Coronary artery (tissue), 2 donors: ENCODE data around the gene ELMO2.
"Not testable (repeated sequence)": the region's sequence is repeated elsewhere in the genome, so short reads cannot be mapped to it uniquely, and the experiment has no call there.

Source experiments
- DNase-seq: peaks from one replicate; pipeline ENCODE4 v3.0.0-alpha.2; 2017; ENCODE audit warnings: low spot score
- H3K27ac ChIP-seq, 2 donors: fragments of 200-600 bp; sonication (generic); one replicate each; pipeline ENCODE4 v1.5.1; 2016 to 2019
- H3K4me3 ChIP-seq: fragments of 200-600 bp; sonication (generic); 2 replicates; pipeline ENCODE4 v1.5.1; 2016; ENCODE audit warnings: mild to moderate bottlenecking, moderate library complexity
- CTCF ChIP-seq: fragments of 200-600 bp; sonication (generic); IDR thresholded peaks from one replicate; pipeline ENCODE4 v1.5.1; 2019; ENCODE audit warnings: antibody characterized with exemption

The ELMO2 gene

GRCh38 chr20:46396052-46396740 is 10.2 kb downstream of the ELMO2 start:
- TF ChIP-seq CTCF, result no peak
- H3K4me3 ChIP-seq, result no peak overlapping the region
- DNase-seq, result no peak
- no peak overlapping the region for H3K27ac ChIP-seq

- TF ChIP-seq CTCF, result no peak
- Histone ChIP-seq H3K27ac (no peak overlapping the region), H3K4me3 (no peak overlapping the region)
- DNase-seq, result no peak
Observed at GRCh38 chr20:46394872-46395760, 11.3 kb downstream of the ELMO2 start.

- DNase-seq, result no peak
- H3K4me3 ChIP-seq, result no peak overlapping the region
- no peak for TF ChIP-seq CTCF
- no peak overlapping the region for H3K27ac ChIP-seq
Observed at GRCh38 chr20:46393967-46394366, 12.4 kb downstream of the ELMO2 start.

GRCh38 chr20:46388937-46389336 is 17.5 kb downstream of the ELMO2 start:
- no peak for DNase-seq
- H3K4me3 ChIP-seq, result no peak overlapping the region
- TF ChIP-seq CTCF, result no peak
- no peak overlapping the region for H3K27ac ChIP-seq

GRCh38 chr20:46388201-46388836 is 18.1 kb downstream of the ELMO2 start:
- no peak for DNase-seq
- Histone ChIP-seq H3K27ac (no peak overlapping the region), H3K4me3 (no peak overlapping the region)
- no peak for TF ChIP-seq CTCF

GRCh38 chr20:46387054-46387453 is 19.4 kb downstream of the ELMO2 start:
- not testable (repeated sequence) for H3K27ac ChIP-seq, H3K4me3 ChIP-seq, DNase-seq

GRCh38 chr20:46378412-46379009 is 27.9 kb downstream of the ELMO2 start:
- no peak overlapping the region for H3K27ac ChIP-seq
- no peak overlapping the region for H3K4me3 ChIP-seq
- TF ChIP-seq CTCF, result no peak
- no peak for DNase-seq
